GM18520 (cell line): ENCODE results near the gene HLA-DRB1.
"Not testable (repeated sequence)": the region's sequence is repeated elsewhere in the genome, so short reads cannot be mapped to it uniquely, and the experiment has no call there.

Experiments
- ATAC-seq: cut with Tn5 transposase; IDR thresholded peaks from one replicate; pipeline ENCODE4 v1.9.1; 2021; ENCODE audit not compliant: unreplicated experiment

HLA-DRB1 gene

DNA sequence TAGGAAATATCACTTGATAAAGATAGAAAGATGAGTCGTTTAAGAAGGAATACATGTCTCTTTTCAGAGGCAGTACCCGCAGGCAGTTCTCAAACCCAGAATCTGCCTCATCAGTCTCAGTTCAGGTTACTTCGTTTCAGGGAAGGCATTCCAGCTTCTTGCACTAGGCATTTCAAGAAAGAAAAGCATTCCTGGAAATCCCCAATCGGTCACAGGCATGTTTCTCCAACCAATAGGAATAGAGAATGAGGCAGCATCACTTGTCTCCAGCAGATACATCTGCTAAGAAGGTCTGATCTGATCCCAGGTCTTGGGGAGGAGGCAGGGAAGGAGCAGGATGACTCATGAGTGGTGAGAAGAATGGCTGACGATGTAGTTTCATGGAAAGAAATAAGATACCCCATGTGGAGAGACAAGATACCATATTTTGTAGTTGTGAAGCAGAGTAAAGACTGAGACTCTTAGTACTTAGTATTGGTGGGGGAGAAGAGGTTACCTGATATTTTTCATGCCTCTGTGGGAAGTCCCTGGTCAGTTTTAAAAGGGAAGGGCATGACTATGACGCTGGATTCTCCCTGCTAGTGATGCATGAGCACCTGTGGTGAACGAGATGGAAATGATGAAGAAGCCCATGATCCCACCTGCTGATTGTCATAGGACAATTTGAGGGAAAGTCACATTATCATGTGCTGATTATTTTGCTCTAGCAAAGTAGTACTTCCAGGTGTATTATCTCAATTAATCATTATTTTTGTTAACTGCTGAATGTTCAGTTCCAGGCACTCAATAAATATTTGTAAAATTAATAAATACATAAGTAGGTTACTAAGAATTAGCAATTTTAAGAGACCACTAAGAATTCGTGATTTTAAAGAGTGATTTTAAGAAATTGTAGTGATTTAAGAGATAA, 20.3 kb upstream of the HLA-DRB1 start:
- ATAC-seq = peak; percentile 79

DNA sequence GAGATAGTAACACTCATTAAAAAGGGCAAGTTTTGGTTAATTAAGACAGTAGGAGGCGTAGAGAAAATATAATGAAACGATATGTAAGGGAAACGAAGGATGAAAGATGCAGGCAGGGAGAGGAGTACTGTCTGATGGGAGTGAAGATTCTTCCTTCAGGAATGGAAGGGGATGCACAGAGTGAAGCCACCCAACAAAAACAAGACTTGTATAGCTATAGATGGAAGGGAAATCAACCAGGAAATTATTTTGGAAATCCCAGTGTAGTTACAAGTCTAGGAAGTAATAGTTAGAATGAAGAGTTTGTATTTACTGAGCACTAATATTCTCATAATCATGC, 19.7 kb upstream of the HLA-DRB1 start:
- no peak for ATAC-seq

DNA sequence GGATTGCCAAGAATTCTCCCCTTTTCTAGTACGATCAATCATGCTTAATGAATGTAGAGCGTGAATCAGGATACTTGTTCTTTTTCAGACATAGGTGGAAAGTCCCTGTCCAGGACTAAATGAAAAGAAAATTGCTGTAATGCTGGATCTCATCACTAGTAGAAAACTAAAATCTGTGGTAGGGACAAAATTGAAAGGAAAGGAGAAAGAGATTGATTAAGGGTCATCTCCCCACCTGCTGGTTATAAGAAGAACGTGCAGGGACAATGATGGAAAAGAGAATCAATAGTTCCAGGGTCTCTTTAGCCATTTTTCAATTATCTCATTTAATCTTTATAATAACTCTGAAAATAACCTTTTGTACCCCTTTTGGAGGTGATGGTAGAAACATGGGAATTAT, 18.7 kb upstream of the HLA-DRB1 start:
- ATAC-seq = no peak

DNA sequence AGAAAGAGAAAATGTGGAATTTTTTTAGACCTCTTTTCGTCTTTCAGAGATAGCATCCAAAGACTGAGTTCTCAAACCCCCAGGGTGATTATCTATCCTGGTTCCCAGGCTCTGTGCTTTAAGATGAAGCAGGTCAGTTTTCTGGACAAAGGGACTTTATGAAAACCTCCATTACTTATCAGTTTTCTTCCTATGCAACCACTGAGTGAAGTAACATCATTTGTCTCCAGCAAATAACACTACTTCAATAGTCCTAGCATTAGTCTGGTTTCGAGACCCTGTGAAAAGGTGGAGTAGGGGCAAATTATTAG, 18.3 kb upstream of the HLA-DRB1 start:
- no peak for ATAC-seq

DNA sequence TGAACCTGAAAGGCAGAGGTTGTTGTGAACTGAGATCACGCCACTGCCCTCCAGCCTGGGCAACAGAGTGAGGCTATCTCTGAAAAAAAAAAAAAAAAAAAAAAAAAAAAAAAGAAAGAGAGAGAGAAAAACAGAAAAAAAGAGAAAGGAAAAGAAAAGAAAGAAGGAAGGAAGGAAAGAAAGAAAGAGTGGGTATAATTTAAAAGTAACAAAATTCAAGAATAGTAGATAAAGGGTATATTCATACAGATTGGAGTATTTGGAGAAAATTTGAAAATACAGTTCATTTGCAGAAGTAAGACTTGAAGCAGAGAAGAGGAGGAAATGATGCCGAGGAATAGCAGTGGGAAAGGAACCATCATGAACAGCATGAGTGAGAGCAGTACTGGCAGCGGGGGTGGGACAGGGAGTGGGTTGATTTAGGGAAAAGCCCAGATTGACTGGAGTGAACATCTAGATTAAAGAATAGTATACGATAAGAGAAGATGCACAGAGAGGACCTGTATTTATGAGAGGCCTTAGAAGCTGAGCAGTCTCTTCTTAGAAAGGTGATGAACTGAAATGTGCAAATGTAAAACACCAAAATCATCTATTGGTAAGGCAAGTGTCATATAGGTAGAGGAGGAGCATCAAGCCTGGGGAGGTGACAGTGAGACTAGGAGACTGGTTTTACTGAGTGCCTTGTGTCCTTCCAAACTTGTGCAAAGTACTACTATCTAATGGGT, 17.8 kb upstream of the HLA-DRB1 start:
- no peak for ATAC-seq

DNA sequence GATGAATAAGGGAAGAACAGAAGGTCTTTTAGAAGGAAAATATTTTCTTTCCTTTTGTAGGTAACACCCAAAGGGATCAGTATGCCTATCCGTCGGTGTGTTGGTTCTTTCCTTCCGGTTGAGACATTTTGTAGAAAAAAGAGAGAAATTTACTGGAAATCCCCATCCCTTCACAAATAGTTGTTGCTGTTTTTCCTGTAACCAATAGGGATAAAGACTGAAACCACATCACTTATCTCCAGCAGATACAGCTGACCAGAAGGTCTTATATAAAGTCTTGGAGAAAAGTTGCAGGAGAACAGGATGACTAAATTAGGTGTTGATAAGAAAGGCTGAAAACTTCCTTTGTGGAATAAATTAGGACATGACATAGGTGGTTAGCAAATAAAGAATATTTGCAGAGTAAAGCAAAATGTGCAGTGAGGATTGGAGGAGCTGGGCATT, 14.8 kb upstream of the HLA-DRB1 start:
- ATAC-seq = no peak

DNA sequence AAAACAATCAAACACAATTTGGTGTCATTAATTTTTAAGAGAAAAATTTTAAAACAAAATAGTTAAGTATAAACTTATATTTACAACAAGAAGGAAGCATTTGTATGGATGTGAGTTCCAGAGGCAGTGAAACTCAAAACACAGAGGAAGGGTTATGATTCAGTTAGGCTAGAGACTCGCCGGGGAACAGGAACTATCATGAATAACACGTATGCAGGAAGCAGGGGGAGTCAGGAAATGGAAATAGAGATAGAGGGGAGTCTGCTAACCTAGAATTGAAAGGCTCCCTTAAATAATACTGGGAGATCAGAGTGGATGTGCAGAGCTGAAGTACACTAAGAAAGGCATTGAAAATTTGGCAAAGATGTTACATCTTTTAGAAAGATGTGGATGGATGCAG, 14.2 kb upstream of the HLA-DRB1 start:
- ATAC-seq = no peak

DNA sequence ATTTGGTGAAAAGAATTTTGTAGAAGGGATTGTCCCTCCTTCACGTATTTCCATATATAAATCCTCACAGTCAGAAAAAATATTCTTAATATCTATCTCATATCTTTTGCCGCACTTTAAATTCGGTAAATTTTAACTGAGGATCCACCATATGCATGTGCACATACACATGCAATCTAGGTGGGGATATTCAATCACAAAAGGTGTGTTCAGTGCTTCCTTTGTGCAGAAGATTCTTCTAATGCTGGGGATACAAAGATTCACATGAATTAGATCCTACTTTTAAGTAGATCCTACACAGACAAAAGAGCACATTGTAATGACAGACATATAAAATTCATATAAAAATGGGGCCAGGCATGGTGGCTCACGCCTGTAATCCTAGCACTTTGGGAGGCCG, 13.6 kb upstream of the HLA-DRB1 start:
- no peak for ATAC-seq

DNA sequence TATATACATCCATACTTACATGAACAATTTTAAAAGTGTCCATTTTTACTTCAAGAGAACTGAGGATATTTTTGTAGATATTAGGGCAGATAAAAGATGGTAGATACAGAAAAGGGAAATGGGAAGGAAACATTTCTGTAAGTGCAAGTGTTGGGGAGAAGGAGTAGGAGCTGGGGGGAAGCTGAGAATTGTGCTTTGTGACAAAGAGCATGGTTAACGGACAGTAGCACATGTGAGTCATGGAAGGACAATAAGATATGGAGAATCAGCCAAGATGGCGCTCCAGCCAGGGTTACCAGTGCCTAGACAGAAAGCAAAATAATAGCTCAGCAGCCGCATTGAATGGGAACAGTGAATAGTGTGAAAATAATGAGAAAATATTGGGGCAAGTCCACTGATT, 12.7 kb upstream of the HLA-DRB1 start:
- no peak for ATAC-seq

DNA sequence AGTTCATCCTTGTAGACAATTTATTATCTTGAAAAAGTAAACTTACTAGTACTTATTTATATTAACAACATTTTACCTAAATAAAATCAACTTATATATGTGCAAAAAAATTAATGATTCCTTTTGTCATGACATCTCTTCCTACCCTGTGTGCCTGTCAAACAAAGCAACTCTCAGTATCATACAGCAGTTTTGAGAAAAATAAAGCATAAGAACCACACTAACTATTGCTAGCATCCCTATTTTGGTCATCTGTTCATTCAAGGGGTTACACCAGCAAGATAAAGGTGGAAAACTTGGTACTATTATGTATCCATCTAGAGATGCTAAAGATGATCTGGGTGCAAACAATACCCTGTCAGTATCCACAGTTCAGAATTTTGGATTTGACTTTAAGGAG, 7.4 kb upstream of the HLA-DRB1 start:
- ATAC-seq = no peak

DNA sequence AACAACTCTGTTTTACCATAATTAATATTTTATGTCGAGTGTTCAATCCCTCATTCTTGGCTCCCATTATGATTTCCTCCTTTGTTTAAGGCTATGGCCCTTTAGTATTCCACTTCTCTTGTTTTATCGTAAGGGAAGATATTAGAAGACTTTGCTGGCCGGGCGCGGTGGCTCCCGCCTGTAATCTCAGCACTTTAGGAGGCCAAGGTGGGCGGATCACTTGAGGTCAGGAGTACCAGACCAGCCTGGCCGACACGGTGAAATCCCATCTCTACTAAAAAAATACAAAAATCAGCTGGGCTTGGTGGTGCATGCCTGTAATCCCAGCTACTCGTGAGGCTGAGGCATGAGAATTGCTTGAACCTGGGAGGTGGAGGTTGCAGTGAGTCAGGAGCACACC, 1.1 kb upstream of the HLA-DRB1 start:
- ATAC-seq = not testable (repeated sequence)

DNA sequence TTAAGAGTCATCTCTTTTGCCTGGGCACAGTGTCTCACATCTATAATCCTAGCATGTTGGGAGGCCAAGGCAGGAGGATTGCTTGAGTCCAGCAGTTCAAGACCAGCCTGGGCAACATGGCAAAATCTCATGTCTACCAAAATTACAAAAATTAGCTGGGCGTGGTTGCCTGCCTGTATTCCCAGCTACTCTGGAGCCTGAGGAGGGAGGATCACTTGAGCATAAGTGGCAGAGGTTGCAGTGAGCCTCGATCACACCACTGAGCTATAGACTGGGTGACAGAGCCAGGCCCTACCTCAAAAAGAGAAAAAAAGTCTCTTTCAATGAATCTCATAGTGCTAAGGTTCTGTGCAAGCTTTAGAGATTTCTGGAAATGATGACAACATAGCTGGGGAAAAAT, 1.5 kb downstream of the HLA-DRB1 start:
- ATAC-seq = no peak

DNA sequence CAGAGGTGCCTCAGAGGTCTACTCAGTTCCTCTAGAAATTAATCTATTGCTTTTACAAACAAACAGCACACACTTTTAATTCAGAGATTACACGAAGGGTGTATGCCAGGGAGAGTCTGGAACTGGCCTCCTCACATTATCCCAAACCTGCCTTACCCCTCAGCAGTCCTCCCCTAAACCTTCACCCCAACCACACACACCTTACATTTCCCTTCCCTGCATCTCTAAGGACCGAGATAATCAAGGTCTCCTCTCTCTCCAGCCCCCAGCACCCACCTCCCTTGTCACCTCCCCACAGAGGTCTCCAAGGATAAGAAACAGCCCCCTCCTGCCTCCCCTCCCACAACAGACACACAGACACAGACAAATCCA, 6.1 kb downstream of the HLA-DRB1 start:
- ATAC-seq = no peak

DNA sequence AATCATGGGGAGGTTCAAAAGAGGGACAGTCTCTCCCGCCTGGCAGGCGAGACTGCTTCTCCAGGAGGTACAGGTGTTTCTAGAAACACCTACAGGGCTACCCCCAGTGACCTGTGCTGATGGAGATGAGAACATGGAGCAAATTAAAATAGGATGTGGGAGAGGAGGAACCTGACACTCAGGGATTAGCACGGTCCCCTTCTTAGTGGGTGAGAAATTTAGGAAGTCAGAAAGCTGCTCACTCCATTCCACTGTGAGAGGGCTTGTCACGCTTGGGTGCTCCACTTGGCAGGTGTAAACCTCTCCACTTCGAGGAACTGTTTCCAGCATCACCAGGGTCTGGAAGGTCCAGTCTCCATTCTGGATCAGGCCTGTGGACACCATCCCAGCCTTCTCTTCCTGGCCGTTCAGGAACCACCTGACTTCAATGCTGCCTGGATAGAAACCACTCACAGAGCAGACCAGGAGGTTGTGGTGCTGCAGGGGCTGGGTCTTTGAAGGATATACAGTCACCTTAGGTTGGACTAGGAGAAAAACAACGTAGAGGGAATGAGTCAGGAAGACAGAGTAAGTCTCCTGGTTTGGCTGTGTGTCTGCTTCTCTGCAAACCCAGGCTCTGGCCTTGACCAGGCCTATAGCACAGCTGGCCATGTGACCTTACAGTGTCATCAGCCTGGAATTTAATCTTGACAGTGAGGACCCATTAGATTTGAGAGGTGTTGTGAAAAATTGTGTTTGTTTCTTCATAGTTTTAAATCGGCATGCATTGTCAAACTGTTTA, 8.1 kb downstream of the HLA-DRB1 start:
- ATAC-seq = no peak

DNA sequence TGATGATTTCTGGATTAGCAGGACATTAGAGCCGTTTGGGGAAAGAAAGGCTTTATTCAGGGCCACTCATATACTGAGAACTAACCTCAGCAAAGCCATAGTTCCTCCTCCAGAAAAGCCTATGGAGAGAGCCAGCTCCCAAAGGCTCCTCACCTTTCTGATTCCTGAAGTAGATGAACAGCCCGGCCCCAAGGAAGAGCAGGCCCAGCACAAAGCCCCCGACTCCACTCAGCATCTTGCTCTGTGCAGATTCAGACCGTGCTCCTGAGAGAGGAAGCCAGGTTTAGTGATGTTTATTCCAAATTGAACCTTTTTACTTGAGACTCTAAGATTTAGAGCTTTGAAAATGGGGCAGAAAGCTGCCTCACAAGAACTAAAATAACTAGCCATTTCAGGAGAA, 9.1 kb downstream of the HLA-DRB1 start:
- ATAC-seq = no peak

DNA sequence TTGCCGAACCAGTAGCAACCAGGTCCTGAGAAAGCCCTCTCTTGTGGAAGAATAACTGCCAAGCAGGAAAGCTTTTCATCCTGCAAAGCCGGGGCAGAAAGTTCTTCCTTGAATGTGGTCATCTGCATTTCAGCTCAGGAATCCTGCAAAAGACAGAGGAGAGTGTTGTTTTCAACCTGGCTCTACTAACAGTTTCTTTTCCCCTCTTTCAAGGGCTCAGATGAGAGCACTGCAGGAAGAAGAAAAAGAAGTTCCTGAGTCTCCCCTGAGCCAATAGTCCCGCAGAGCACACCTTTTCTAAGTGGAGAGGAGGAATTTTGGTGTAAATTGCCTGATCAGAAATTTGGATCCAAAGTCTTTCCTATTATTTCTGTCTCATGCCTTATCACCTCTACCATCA, 10.7 kb downstream of the HLA-DRB1 start:
- no peak for ATAC-seq

DNA sequence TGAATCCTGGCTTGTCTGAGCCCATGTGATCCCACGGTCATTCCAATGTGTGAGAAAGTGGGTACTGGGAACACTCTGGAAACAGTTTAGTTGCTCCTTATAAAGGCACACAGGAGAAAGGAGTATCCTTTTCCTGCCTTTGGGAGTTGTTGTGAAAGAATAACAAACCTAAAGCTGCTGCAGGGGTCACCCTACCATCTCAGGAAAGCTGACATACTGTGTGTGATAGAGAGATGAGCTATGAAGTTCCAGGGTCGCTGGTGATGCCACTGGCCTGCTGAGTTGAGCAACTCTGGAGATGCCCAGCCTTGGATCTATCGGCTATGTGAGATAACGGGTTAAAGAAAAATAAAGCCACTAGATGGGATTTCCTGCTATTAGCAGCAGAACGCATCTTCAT, 12.2 kb downstream of the HLA-DRB1 start:
- not testable (repeated sequence) for ATAC-seq

DNA sequence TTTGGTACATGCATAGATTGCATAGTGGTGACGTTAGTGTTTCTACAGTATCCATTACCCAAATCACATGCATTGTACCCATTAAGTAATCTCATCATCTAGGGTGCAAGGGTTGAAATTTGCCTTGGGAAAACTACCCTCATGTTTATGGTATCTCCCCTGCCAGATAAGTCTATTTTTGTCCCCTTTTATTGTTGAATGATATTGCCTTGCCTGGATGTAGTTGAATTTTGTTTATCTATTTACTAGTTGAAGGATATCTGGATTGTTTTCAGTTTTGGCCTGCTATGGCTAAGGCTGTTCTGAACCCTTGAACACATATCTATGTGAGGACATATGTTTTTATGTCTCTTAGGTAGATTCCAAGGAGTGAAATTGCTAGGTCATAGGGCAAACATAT, 13.4 kb downstream of the HLA-DRB1 start:
- ATAC-seq = no peak

DNA sequence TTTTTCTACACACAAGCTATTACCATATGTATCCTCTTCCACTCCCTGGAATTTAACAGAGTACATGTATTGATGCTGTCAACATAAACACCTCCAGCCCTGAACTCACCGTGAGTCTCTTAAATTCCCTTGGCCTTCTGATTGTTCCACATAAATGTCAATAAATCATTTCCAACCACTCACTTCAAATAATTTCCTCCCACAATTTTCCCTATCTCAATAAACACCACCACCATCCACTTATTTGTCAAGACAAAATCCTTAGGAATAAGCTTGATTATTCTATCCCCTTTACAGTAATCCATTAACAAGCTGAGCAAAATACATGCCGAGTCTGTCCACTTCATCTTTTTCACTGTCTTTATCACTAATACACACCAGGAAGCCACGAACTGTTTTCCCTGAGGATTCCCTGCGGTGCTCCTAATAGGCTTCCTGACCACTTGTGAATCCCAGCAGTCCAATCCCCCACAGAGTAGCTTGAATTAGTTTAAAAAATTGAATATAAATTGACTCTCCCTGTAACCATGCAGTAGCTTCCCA, 19.2 kb downstream of the HLA-DRB1 start:
- no peak for ATAC-seq

DNA sequence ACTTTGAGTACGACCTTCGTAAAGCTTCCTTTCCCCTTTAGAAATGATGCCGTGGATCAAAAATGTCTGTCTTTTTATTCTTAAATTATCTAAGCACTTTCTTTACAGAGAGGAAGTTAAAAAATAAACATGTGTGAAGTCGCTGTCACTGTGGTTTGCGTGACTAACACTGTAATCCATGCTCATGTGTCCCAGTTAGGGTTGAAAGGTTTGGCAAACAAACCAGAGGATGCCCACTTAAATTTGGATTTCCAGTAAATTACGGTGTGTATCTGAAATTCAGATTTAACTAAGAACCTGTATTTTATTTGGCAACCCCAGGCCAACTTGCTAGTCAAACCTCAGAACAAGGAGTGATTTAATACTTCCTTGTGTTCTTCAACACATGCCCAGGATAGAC, 21.1 kb downstream of the HLA-DRB1 start:
- no peak for ATAC-seq

DNA sequence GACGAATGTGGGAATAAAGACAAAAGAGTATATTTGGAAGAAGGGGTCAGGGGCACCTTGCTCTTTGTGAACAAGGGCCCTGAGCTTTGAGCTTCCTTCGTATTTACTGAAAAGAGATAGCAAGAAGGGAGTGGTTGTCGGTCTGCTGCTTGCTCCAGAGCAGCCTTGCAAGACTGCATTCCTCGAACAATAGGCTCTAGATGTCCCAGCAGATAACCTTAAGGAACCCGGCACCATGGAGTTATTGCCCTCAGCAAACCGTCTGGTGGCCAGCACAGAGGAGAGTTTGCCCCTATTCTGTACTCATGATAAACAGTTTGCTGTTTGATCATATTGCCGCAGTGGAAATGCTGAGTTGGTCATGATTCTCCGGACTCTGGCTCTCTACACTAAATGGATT, 22.7 kb downstream of the HLA-DRB1 start:
- no peak for ATAC-seq

DNA sequence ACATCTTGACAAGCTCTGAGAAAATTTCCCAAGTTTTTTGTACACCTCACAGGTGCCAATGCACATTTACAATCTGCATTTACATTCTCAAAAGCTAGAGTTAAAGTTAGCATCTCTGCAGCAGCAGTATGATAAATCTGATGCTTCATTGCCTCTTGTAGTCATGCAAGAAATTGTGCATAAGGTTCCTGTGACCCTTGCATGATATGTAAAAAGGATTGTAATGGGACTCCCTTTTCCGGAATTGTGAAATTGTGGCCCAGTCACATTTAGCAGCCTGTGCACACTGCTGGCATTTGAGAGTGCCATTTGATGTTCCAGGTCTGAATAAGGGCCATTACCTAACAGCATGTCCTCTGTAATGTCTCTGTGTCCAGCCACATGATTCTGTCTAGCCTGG, 24.1 kb downstream of the HLA-DRB1 start:
- ATAC-seq = no peak
